A673 (cell line): ENCODE measurements around the gene MYRIP. TPM values are rescaled to one million over a fixed set of nuclear protein-coding genes. Genes with fewer than 3 reads are reported as not detected.
"Not testable (repeated sequence)": the region's sequence is repeated elsewhere in the genome, so short reads cannot be mapped to it uniquely, and the experiment has no call there.

Experiments used
- BruUV-seq: library from RNA; stranded (reverse); fragments of 400-500 nt; replicated peaks from 2 replicates; lab custom pipeline; 2021; lab: Mats Ljungman, UMichigan
- CTCF ChIA-PET: fragments of 300-600 bp; sonication (Branson Sonifier 250); formaldehyde crosslinking; loops from one replicate; lab custom pipeline; 2022; ENCODE audit warnings: antibody characterized with exemption; lab: Charles Lee
- POLR2A ChIA-PET: fragments of 300-600 bp; sonication (Branson Sonifier 250); formaldehyde crosslinking; loops from one replicate; lab custom pipeline; 2022; ENCODE audit warnings: antibody characterized with exemption; ENCODE audit not compliant: low non-redundant PET; lab: Charles Lee
- DNase-seq: peaks from one replicate; pipeline ENCODE4 v3.0.0-alpha.2; 2015; ENCODE audit warnings: low spot score
- H3K27ac ChIP-seq: fragments of 200-600 bp; sonication (generic); 2 replicates; pipeline ENCODE4 v1.5.1; 2016; ENCODE audit warnings: mixed run types, low read depth, mild to moderate bottlenecking, mixed read lengths, antibody characterized with exemption, low read length; ENCODE audit not compliant: poor library complexity, severe bottlenecking
- H3K27me3 ChIP-seq: fragments of 200-600 bp; sonication (generic); replicated peaks from 2 replicates; pipeline ENCODE4 v1.6.1; 2017; ENCODE audit warnings: mixed run types, low read depth, mild to moderate bottlenecking, mixed read lengths, antibody characterized with exemption, low read length; ENCODE audit not compliant: insufficient read depth, poor library complexity
- H3K36me3 ChIP-seq: fragments of 200-600 bp; sonication (generic); 2 replicates; pipeline ENCODE4 v1.6.1; 2016; ENCODE audit warnings: mixed run types, mild to moderate bottlenecking, mixed read lengths, antibody characterized with exemption, low read length; ENCODE audit not compliant: insufficient read depth, poor library complexity, severe bottlenecking
- H3K4me1 ChIP-seq: fragments of 200-600 bp; sonication (generic); 2 replicates; pipeline ENCODE4 v1.6.1; 2017; ENCODE audit warnings: mixed run types, mild to moderate bottlenecking, mixed read lengths, antibody characterized with exemption, low read length; ENCODE audit not compliant: insufficient read depth, poor library complexity, severe bottlenecking
- H3K4me3 ChIP-seq: fragments of 200-600 bp; sonication (generic); 2 replicates; pipeline ENCODE4 v1.5.1; 2016; ENCODE audit warnings: low read depth, mixed run types, mild to moderate bottlenecking, mixed read lengths, low read length; ENCODE audit not compliant: poor library complexity, severe bottlenecking
- H3K9me3 ChIP-seq: fragments of 200-600 bp; sonication (generic); 2 replicates; pipeline ENCODE4 v1.6.1; 2016; ENCODE audit warnings: mixed run types, low read depth, mild to moderate bottlenecking, mixed read lengths, antibody characterized with exemption, low read length; ENCODE audit not compliant: poor library complexity, severe bottlenecking
- EZH2 ChIP-seq: fragments of 200-600 bp; sonication (generic); IDR thresholded peaks from 2 replicates; pipeline ENCODE4 v1.6.1; 2017; ENCODE audit warnings: borderline replicate concordance, low read depth, mild to moderate bottlenecking, mixed read lengths, antibody characterized with exemption, low read length; ENCODE audit not compliant: poor library complexity, severe bottlenecking
- intact Hi-C: fragments of 100-400 bp; cut with micrococcal nuclease; formaldehyde crosslinking; loops from one replicate; pipeline ENCODE4 v1.10.0; 2022; ENCODE audit not compliant: unreplicated experiment
- total RNA-seq: library from RNA; stranded (reverse); gene quantifications from 2 replicates; pipeline ENCODE4 v1.2.3, GENCODE V29; 2021
- TF ChIP-seq, protein P1 (sequence below): fragments of 300-800, 200-600 bp; sonication (generic); conservative IDR thresholded peaks from 2 replicates; pipeline ENCODE4 v1.5.1; 2017; ENCODE audit warnings: low read depth, mild to moderate bottlenecking, antibody characterized with exemption, low read length, moderate library complexity, mixed read lengths

The MYRIP gene
- total RNA-seq, 1 experiment from 2014 or later = not detected

DNA sequence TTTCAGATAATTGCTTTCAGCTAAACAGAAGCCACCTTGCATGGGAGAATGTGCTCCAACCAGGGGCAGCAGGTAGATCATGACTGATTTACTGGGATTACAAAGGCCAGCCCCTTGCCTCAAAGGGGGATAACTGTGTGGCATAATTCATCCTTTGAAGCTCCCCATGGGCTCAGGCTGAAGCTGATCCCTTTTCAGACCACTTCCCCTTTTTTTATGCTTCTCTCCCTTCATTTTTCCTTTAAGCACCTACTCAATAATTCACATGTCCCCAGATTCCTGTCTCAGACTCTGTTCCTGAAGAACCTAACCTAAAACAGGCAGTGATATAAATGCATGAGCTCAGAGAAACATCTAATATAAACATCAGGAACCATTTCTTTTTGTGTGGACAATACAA, 8.2 kb upstream of the MYRIP start:
- Histone ChIP-seq H3K36me3 (no peaks in the 10 kb centered on the region), H3K9me3 (no peaks in the 10 kb centered on the region), H3K27me3 (no peaks in the 10 kb centered on the region), H3K4me3 (no peak overlapping the region), H3K4me1 (no peaks in the 10 kb centered on the region), H3K27ac (no peak overlapping the region)
- BruUV-seq = no TSS peak
- TF ChIP-seq EZH2 = no peak
- TF ChIP-seq, protein P1, sequence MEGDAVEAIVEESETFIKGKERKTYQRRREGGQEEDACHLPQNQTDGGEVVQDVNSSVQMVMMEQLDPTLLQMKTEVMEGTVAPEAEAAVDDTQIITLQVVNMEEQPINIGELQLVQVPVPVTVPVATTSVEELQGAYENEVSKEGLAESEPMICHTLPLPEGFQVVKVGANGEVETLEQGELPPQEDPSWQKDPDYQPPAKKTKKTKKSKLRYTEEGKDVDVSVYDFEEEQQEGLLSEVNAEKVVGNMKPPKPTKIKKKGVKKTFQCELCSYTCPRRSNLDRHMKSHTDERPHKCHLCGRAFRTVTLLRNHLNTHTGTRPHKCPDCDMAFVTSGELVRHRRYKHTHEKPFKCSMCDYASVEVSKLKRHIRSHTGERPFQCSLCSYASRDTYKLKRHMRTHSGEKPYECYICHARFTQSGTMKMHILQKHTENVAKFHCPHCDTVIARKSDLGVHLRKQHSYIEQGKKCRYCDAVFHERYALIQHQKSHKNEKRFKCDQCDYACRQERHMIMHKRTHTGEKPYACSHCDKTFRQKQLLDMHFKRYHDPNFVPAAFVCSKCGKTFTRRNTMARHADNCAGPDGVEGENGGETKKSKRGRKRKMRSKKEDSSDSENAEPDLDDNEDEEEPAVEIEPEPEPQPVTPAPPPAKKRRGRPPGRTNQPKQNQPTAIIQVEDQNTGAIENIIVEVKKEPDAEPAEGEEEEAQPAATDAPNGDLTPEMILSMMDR = no peak
- ChIA-PET POLR2A (no interaction called here), CTCF (no interaction called here)
- intact Hi-C loops = no loop called here
- no peak for DNase-seq

DNA sequence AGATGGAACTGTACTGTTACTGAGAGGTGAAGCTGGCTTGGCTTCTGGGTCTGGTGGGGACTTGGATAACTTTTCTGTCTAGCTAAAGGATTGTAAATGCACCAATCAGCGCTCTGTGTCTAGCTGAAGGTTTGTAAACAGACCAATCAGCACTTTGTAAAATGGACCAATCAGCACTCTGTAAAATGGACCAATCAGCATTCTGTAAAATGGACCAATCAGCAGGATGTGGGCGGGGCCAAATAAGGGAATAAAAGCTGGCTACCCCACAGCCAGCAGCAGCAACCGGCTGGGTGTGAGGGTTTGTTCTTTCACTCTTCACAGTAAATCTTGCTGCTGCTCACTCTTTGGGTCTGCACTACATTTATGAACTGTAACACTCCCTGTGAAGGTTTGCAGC, 6.9 kb upstream of the MYRIP start:
- H3K9me3 ChIP-seq, BruUV-seq, H3K4me1 ChIP-seq, H3K36me3 ChIP-seq, H3K4me3 ChIP-seq, H3K27me3 ChIP-seq, H3K27ac ChIP-seq, intact Hi-C loops, CTCF ChIA-PET, POLR2A ChIA-PET, DNase-seq: not testable (repeated sequence)

DNA sequence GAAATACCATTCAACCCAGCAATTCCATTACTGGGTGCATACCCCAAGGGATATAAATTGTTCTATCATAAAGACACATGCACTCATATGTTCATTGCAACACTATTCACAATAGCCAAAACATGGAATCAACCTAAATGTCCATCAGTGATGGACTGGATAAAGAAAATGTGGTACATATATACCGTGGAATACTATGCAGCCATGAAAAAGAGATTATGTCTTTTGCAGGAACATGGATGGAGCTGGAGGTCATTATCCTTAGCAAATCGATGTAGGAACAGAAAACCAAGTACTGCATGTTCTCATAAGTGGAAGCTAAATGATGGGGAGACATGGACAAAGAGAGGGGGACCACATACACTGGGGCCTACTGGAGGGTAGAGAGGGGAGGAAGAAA, 5.5 kb upstream of the MYRIP start:
- no TSS peak for BruUV-seq
- no peak for DNase-seq
- intact Hi-C loops = no loop called here
- TF ChIP-seq, protein P1 = no peak
- no peak for TF ChIP-seq EZH2
- Histone ChIP-seq H3K4me3 (no peak overlapping the region), H3K4me1 (no peaks in the 10 kb centered on the region), H3K36me3 (no peaks in the 10 kb centered on the region), H3K9me3 (no peaks in the 10 kb centered on the region), H3K27ac (no peak overlapping the region), H3K27me3 (peaks cover 21% of the 10 kb centered on the region)
- ChIA-PET POLR2A (no interaction called here), CTCF (no interaction called here)

DNA sequence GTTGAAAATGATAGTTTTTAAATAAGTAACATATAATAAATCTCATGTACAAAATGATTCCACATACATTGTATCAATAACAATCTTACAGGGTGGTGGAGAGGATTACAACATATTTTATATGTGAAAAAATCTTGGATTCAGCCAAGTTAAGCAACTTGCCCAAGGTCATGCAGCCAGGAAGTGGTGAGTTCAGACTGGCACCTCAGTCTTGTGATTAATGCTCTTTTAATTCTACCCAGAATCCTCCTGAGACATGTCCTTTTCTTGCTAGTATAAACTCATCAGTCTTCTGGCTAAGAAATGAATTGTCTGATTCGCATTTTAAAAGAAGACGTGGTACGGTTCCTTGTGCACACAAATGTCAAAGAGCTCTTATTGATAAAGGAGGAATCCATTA, 4.5 kb upstream of the MYRIP start:
- Histone ChIP-seq H3K27ac (no peak overlapping the region), H3K4me1 (no peaks in the 10 kb centered on the region), H3K9me3 (no peaks in the 10 kb centered on the region), H3K4me3 (no peak overlapping the region), H3K36me3 (no peaks in the 10 kb centered on the region), H3K27me3 (peaks cover 26% of the 10 kb centered on the region)
- no peak for DNase-seq
- ChIA-PET POLR2A (no interaction called here), CTCF (no interaction called here)
- no TSS peak for BruUV-seq
- TF ChIP-seq EZH2 = no peak
- TF ChIP-seq, protein P1 = no peak
- intact Hi-C loops = no loop called here
